ENCODE data around the gene FAM107B. TPM values are rescaled to one million over a fixed set of nuclear protein-coding genes. Genes with fewer than 3 reads are reported as not detected.
"Not testable (repeated sequence)": the region's sequence is repeated elsewhere in the genome, so short reads cannot be mapped to it uniquely, and the experiment has no call there.

Gene FAM107B
- polyA plus RNA-seq, 3 donors: 80.1 to 108 (median 96.5) TPM

DNA sequence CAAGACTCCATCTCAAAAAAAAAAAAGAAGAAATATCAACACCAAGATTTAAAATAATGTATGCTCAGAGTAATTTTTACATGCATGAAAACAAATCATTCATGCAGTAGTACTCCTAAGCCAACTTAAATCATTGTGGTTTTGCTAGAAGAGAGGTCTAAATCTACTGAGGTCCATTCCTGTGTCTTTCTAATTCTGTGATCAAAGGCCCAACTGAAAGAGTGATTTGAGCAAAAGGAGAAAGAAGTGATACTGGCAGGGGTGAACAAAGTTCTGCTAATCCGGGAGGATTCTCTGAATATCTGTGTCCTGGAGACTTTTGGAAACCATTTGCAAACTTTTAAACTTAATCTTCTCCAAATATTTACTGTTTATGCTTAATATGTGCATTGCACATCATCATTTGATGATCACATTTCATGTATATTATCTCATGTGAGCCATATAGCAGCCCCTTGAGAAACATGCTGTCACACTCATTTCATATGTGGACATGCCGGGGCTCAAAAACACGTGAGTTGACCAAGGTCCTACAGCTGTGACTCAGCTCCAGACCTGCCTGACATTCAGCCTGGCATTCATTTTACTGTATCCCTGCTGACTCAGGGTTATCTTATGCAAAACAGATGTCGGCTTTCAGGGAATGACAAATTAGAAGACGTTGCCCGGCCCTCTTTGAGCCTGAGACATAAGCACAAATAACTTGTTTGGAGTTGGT lies 76.4 kb downstream of the FAM107B start:
- no peak for DNase-seq

GRCh38 chr10:14697281-14697680 lies 77.4 kb downstream of the FAM107B start:
- DNase-seq: no peak

DNA sequence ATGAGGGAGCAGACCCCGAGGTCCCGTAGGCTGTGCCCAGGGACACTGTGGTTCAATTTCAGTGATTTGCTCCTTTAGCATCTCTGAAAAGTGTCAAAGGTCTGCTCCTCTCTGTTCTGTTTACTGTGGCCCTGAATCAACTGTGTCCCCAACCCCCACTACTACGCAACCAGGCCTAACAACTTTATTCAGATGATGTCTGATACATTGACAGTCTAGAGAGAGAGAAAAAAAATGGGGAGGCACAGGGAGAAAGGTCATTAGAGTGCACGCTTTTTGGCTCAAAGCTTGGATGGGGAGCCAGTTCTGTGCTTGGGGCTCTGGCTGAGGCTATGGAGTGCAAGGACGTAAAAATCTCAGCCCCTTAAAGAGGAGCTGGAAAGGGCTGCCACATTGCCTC lies 77.9 kb downstream of the FAM107B start:
- no peak for DNase-seq

DNA sequence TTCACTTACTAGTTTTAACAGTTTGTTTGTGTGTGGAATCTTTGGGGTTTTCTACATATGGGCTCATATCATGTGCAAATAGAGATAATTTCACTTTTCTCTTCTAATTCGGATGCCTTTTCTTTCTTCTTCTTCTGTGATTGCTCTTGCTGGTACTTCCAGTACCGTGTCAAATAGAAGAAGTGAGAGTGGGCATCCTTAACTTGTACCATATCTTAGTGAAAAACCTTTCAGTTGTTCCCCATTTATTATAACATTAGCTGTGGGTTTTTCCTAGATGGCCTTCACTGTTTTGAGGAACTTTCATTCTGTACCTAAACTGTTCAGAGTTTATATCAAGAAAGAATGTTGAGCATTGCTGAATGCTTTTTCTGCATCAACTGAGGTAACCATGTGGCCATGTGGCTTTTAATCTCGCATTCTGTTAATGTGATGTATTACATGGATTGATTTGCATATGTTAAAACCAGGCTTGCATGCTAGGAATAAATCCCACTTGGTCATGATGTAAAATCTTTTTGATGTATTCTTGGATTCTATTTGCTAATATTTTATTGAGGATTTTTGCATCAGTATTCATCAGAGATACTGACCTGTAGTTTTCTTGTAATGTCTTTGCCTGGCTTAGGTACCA lies 78.7 kb downstream of the FAM107B start:
- no peak for DNase-seq

GRCh38 chr10:14693891-14694290 lies 80.8 kb downstream of the FAM107B start:
- DNase-seq: no peak

DNA sequence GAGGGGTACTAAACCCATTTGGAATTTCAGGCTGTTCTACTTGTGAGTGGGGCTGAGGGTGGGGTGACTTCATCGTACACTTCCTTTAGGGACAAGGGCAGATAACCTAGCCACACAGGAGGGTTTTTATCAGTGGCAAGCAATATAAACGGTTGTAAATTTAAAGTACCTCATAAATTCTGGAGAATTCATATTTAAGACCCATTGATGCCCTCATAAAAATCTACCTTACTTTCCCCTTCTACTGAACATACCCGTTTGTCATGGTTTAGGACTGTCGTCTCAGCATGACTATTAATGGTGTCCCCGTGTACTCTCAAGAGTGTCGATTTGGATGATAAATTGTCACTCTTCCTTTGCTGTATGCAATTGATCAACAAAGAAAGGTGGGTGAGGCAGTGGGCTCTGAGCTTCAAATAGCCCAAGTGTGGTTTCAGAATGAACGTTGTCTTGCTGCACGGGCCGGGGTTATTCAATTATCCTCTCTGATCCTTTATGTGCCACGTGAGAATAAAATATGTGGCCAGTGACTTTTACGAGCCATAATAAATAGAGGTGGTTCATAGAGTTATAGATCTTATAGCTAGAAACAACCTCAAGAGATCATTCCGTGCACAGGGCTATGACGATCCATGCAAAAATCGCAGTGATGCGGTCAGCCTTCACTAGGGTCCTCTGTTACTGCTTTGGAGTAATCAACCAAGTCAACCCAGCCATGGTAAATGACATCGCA lies 82.2 kb downstream of the FAM107B start:
- no peak for DNase-seq

DNA sequence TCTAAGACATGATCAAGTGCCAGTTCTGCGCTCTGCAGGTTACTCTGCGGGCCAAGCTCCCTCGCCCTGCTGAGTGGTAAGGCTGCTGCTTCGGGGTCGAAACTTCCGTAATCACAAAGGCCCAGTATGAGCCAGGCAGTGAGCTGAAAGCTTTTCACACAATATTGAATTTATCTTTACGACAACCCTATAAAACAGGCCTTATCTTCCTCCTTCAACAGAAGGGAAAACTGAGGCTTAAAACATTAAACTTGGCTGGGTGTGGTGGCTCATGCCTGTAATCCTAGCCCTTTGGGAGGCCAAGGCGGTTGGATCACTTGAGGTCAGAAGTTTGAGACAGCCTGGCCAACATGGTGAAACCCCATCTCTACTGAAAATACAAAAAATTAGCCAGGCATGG lies 83.3 kb downstream of the FAM107B start:
- no peak for DNase-seq

DNA sequence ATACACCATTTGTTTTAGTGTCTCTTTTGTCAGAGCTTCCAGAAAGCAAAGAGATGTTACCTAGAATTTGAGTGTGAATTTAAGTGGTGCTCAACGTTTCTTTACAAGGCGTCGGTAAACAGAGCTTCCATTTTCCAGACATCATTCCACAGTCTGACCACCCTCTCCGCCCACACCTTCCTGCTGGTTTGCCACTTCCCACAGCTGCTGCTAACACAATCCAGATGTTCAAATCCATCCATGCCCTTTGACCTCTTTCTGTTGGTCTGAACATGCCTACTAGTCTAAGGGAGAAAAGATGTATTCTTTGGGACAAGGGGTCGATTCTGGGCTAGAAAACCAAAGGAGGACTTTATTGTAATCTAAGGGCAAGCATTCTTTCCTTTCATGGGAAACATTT lies 86.1 kb downstream of the FAM107B start:
- no peak for DNase-seq

DNA sequence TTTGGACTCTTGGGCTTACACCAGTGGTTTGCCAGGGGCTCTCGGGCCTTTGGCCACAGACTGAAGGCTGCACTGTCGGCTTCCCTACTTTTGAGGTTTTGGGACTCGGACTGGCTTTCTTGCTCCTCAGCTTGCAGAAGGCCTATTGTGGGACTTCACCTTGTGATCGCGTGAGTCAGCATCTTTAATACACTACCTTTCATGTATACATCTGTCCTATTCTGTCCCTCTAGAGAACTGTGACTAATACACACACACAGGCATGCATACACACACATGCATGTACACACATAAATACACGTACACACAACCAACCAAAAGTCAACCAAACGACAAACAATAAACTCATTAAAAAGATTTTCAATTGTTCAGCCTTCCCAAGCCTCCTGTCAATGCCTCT lies 86.5 kb downstream of the FAM107B start:
- not testable (repeated sequence) for DNase-seq

GRCh38 chr10:14687340-14687739 lies 87.4 kb downstream of the FAM107B start:
- no peak for DNase-seq

GRCh38 chr10:14686356-14686755 lies 88.3 kb downstream of the FAM107B start:
- no peak for DNase-seq

GRCh38 chr10:14684354-14684753 lies 90.3 kb downstream of the FAM107B start:
- no peak for DNase-seq

DNA sequence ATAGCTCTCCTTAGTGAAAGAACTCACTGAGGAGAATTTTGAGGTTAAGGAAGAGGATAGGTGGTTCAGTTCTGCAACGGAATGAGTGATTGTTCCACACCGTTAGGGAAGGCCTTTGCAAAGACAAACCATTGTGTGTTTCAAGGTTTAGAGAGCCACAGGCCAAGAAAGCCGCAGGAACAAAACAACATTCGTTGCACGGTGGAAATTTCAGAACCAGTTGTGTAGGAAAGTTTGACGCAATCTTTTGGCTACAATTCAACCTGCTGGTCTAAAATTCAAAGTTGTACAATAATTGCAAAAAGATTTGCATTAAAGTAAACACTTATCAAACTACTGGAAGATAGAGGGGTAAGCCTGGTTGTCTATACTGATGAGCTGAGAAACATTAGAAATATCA lies 91.4 kb downstream of the FAM107B start:
- DNase-seq: no peak

- no peak for DNase-seq
Measured at GRCh38 chr10:14681802-14682201, 92.9 kb downstream of the FAM107B start.

GRCh38 chr10:14681305-14681704 lies 93.4 kb downstream of the FAM107B start:
- no peak for DNase-seq

GRCh38 chr10:14678637-14679036 lies 96.1 kb downstream of the FAM107B start:
- DNase-seq: no peak

- no peak for DNase-seq
Measured at GRCh38 chr10:14676732-14677131, 98.0 kb downstream of the FAM107B start.

DNA sequence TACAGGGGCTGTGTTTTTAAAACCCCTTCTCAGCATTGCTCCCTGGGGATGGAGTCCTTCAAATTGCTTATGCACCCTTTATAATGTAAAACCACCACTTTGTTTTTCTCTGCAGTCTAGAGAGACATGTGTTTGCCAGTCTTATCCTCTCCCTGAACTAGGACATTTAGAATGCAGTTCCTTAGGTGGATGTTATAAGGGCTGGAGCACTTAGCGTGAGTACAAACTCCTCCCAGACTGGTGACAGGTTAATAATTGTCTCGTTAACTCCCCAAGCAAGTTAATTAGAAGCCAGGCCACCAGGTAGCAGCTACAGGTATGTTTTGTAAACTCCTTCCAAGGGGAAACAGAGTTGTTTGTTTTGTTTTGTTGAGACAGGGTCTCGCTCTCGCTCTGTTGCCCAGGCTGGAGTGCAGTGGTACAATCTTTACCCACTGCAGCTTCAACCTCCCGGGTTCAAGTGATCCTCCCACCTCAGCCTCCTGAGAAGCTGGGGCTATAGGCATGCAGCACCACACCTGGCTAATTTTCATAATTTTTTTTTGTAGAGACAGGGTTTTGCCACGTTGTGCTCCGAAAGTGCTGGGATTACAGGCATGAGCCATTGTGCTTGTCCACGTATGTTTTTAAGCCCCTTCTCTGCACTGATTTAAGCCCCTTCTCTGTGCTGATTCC lies 100.2 kb downstream of the FAM107B start:
- peak; percentile 64 for DNase-seq

DNA sequence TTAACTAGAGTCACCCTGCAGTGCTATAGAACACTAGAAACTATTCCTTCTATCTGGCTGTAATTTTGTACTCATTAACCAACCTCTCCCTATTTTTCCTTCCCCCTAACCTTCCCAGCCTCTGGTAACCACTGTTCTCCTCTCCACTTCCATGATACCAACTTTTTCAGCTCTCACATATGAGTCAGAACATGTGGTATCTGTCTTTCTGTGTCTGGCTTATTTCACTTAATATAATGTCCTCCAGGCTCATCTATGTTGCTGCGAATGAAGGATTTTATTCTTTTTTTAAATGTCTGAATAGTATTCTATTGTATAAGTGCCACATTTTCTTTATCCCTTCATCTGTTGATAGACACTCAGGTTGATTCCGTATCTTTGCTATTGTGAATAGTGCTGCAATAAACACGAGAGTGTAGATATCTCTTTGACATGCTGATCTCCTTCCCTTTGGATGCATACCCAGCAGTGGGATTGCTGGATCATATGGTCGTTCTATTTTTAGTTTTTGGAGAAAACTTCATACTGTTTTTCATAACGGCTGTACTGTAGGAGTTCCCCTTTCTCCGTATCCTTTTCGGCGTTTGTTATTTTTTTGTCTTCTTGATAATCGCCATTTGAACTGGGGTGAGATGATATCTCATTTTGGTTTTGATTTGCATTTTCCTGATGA lies 101.4 kb downstream of the FAM107B start:
- no peak for DNase-seq

DNA sequence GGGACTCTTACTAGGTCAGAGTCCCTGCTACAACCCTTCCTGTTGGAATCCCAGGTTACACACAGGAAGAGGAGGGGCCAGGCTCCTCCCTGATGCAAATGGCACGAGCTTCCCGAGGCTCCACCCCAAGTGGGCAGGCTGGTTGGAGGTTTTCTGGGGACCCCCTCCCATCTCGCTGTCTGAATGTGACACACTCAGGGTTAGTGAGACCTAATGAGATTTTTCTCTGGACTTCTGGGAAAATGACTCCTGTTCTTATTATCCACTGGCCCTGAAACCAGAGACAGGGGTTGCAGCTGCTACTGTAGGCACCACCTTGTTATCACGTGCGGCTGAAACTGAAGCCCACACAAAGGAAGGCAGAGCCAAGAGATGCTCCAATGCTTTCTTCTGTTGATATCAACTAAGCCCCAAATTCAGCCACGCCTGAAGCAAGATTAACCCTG lies 103.3 kb downstream of the FAM107B start:
- DNase-seq: no peak

GRCh38 chr10:14670551-14671240 lies 104.0 kb downstream of the FAM107B start:
- DNase-seq: peak; percentile 64

All from renal pelvis (tissue), 4 donors.